NB4 (cell line): ENCODE measurements around the gene CACNA2D3.

Experiments used
- DNase-seq: peaks from one replicate; pipeline ENCODE4 v3.0.0; 2010; ENCODE audit warnings: low read depth
- H3K4me3 ChIP-seq: one replicate; pipeline ENCODE4 v1.5.1; 2011; ENCODE audit warnings: mild to moderate bottlenecking, low read depth, low read length, moderate library complexity
- CTCF ChIP-seq: IDR thresholded peaks from one replicate; pipeline ENCODE4 v1.5.1; 2012; ENCODE audit warnings: low read depth, low read length
- MAX ChIP-seq: IDR thresholded peaks from 2 replicates; pipeline ENCODE4 v1.6.1; 2011; ENCODE audit warnings: low read depth, low read length
- MYC ChIP-seq: IDR thresholded peaks from 2 replicates; pipeline ENCODE4 v1.6.1; 2011; ENCODE audit warnings: low read depth, low read length
- POLR2A ChIP-seq: IDR thresholded peaks from 2 replicates; pipeline ENCODE4 v1.6.1; 2011; ENCODE audit warnings: mild to moderate bottlenecking; ENCODE audit not compliant: insufficient read length; ENCODE audit errors: extremely low read depth

The CACNA2D3 gene

GRCh38 chr3:54641226-54642014 is 519.1 kb downstream of the CACNA2D3 start:
- DNase-seq = no peak
- TF ChIP-seq MAX = no peak
- TF ChIP-seq MYC = no peak
- TF ChIP-seq CTCF = no peak
- no peak for TF ChIP-seq POLR2A
- H3K4me3 ChIP-seq = no peak overlapping the region

- no peak overlapping the region for H3K4me3 ChIP-seq
- TF ChIP-seq MAX (no peak), POLR2A (no peak), MYC (no peak)
- DNase-seq = no peak
These were observed 519.8 kb downstream of the CACNA2D3 start for GRCh38 chr3:54642147-54642546.

GRCh38 chr3:54647721-54648120 is 525.4 kb downstream of the CACNA2D3 start:
- no peak for TF ChIP-seq CTCF
- no peak for TF ChIP-seq MYC
- TF ChIP-seq POLR2A = no peak
- TF ChIP-seq MAX = no peak
- DNase-seq = no peak
- H3K4me3 ChIP-seq = no peak overlapping the region

- DNase-seq = no peak
These were observed 527.2 kb downstream of the CACNA2D3 start for GRCh38 chr3:54649551-54649950.

DNA sequence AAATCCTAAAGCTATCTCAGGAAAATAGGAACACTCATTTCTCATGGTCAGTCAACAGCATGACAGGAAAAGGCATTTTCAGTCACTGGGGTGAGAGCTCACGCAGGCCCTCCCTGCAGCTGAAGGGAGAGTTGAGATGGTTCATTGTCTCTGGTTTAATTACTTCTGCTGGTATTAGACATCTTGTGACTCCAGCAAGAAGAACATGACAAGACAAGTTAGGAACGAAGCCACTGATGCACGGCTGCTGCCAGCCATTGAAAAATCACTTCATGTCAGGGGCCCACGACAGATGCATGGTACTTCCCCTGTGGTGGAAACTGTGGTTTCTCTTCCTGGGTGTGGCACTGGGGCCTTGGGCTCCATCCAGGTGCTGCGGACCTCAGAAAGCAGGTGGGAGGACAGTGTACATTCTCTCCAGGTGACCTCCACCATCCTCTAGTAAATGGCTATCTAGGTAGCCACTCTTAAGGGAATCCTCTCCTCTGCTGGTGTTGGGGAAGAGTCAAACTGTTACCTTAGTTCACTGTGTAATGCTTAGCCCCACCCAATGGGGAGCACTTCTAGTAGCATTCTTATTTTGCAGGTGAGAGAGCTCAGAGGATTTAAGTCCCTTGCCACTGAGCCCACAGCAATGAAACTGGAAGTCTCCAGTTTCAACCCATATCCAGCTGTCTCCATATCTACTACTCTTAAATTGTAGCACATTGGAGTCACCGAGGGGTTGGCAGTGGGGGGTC is 531.3 kb downstream of the CACNA2D3 start:
- H3K4me3 ChIP-seq = no peak overlapping the region
- DNase-seq = no peak
- TF ChIP-seq MAX = no peak
- TF ChIP-seq POLR2A = no peak
- TF ChIP-seq CTCF = no peak
- no peak for TF ChIP-seq MYC

More at GRCh38 chr3:54649551-54649950, 527.2 kb downstream of the CACNA2D3 start:
- no peak for TF ChIP-seq MAX
- no peak for TF ChIP-seq POLR2A
- TF ChIP-seq CTCF = no peak
- TF ChIP-seq MYC = no peak
- H3K4me3 ChIP-seq = no peak overlapping the region

DNA sequence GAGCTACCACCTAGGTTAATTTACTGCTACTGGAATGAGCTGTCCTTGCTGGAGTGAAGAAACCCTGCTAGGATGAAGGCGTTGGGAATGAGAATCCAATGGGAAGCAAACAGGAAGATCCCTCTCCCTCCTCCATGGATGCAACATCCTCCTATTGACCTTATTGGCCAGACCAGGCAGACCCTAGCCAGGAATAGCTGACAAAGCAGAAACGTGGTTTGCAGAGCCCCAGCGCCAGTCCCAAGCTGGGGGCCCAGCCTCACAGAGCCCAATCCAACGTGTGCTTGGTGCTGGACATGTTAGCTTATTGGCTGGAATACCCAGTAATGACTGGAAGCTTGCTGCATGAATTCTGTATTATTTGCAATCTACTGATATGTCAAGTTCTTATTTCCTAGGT is 532.4 kb downstream of the CACNA2D3 start:
- no peak for DNase-seq
- H3K4me3 ChIP-seq = no peak overlapping the region
- TF ChIP-seq CTCF (no peak), MYC (no peak), POLR2A (no peak), MAX (no peak)
